Measurements from ENCODE around the gene SLC25A43. TPM values are rescaled to one million over a fixed set of nuclear protein-coding genes. Genes with fewer than 3 reads are reported as not detected.
"Not testable (repeated sequence)": the region's sequence is repeated elsewhere in the genome, so short reads cannot be mapped to it uniquely, and the experiment has no call there.

SLC25A43 gene
- total RNA-seq, 1 experiment from 2014 or later: 25.8 TPM

DNA sequence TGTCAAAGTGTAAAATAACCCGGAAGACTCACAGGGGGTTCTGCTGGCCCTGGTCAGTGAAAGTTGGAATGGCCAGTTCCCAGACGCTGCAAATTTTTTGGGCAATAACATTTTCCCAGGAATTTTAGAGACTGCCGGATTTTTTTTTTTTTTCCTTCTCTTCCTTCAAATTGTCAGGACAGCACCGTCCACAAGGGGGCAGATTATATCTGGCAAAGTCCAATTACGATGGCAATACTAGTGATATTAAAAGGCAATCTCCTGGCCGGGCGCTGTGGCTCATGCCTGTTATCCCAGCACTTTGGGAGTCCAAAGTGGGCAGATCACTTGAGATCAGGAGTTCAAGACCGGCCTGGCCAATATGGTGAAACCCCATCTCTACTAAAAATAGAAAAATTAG lies 89.6 kb downstream of the SLC25A43 start:
- Histone ChIP-seq H3K9me2 (replicated peaks; ENCODE audit: low read length) (no peaks in the 10 kb centered on the region), H3K36me3 (ENCODE audit: low read depth, low read length) (no peaks in the 10 kb centered on the region), H3K9me3 (ENCODE audit: low read length) (no peaks in the 10 kb centered on the region), H3F3A (ENCODE audit: low read length, unreplicated experiment) (no peaks in the 10 kb centered on the region), H3K27ac (ENCODE audit: low read length) (no peak overlapping the region), H4K20me1 (ENCODE audit: low read length) (no peaks in the 10 kb centered on the region), H2AFZ (ENCODE audit: low read length) (0 out of 2 replicates have a peak overlapping the region, but pooled peaks have one; percentile 48), H3K79me2 (ENCODE audit: low read length) (no peaks in the 10 kb centered on the region), H3K4me2 (ENCODE audit: low read length) (no peak overlapping the region), H3K4me3 (ENCODE audit: low read length) (no peak overlapping the region), H3K9ac (ENCODE audit: low read length) (no peak overlapping the region), H3K4me1 (ENCODE audit: insufficient read depth, low read length) (no peaks in the 10 kb centered on the region), H3K27me3 (ENCODE audit: low read length) (no peaks in the 10 kb centered on the region)
- peak; percentile 50; the same call in 1 of the 2 replicates for ATAC-seq
- no TSS peak for BruUV-seq (replicated peaks)
- intact Hi-C loops (cut with micrococcal nuclease): loop anchor here (1.0 kb wide), 1 partner anchor 24 kb away; no protein-coding TSS in a partner anchor
- ChIA-PET CTCF (interaction anchor here (1.0 kb wide), 1 partner anchor 14 kb away, joined by 5 read pairs; no protein-coding TSS in a partner anchor), POLR2A (ENCODE audit: unreplicated experiment) (no interaction called here)
- TF ChIP-seq EZH2phosphoT487 (IDR thresholded peaks at IDR 0.05; ENCODE audit: borderline replicate concordance, low read length) (no peak), EZH2 (IDR thresholded peaks at IDR 0.05; ENCODE audit: low read length, unreplicated experiment) (no peak)
- TF ChIP-seq, protein P1, sequence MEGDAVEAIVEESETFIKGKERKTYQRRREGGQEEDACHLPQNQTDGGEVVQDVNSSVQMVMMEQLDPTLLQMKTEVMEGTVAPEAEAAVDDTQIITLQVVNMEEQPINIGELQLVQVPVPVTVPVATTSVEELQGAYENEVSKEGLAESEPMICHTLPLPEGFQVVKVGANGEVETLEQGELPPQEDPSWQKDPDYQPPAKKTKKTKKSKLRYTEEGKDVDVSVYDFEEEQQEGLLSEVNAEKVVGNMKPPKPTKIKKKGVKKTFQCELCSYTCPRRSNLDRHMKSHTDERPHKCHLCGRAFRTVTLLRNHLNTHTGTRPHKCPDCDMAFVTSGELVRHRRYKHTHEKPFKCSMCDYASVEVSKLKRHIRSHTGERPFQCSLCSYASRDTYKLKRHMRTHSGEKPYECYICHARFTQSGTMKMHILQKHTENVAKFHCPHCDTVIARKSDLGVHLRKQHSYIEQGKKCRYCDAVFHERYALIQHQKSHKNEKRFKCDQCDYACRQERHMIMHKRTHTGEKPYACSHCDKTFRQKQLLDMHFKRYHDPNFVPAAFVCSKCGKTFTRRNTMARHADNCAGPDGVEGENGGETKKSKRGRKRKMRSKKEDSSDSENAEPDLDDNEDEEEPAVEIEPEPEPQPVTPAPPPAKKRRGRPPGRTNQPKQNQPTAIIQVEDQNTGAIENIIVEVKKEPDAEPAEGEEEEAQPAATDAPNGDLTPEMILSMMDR (conservative IDR thresholded peaks at IDR 0.05; ENCODE audit: low read depth, low read length): peak; percentile 64
- peak; percentile 74 for DNase-seq

DNA sequence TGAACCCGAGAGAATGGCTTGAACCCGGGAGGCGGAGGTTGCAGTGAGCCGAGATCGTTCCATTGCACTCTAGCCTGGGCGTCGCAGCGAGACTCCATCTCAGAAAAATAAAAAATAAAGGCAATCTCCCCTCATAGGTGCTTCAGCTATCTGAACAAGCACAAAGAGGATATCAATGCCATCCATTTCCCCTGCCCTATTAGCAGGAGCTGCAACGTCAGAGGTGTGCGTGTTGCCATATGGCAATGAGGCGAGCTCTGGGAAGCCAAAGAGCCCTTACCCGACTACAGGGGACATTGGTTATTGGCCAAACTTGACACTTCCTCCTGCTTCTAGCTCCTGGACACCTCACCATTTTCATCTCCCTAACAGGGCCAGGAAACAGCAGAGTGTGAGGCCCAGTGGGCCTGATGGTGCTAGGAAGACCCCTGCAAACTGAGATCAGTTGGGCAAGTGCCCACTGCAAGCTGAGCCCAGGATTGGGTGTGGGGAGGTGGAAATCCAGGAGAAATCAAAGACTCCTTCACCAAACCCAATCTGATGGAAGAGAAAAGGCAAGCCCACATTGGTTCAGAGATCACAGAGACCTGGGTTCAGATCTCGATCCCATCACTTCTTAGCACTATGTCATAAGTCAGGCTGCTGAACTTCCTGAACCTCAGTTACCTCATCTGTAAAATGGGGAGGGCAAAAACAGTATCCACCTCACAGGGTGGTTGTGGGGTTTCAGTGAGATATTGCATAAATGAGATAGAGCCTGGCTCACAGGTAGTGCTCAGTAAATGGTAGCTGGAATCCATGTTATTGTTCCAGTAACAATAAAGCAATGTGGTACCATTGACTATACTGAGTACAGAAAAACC lies 90.3 kb downstream of the SLC25A43 start:
- no peak overlapping the region for H2AFZ ChIP-seq (ENCODE audit: low read length)
- no peaks in the 10 kb centered on the region for H3K9me2 ChIP-seq (replicated peaks; ENCODE audit: low read length)
- no peak overlapping the region for H3K4me3 ChIP-seq (ENCODE audit: low read length)
- TF ChIP-seq, protein P1 (conservative IDR thresholded peaks at IDR 0.05; ENCODE audit: low read depth, low read length): no peak
- TF ChIP-seq EZH2 (IDR thresholded peaks at IDR 0.05; ENCODE audit: low read length, unreplicated experiment) (no peak), EZH2phosphoT487 (IDR thresholded peaks at IDR 0.05; ENCODE audit: borderline replicate concordance, low read length) (no peak)
- no TSS peak for BruUV-seq (replicated peaks)
- intact Hi-C loops (cut with micrococcal nuclease): no loop called here
- H3K79me2 ChIP-seq (ENCODE audit: low read length): no peaks in the 10 kb centered on the region
- no peak for DNase-seq
- no peaks in the 10 kb centered on the region for H3F3A ChIP-seq (ENCODE audit: low read length, unreplicated experiment)
- ATAC-seq: no peak
- POLR2A ChIA-PET (ENCODE audit: unreplicated experiment): no interaction called here
- no peaks in the 10 kb centered on the region for H3K27me3 ChIP-seq (ENCODE audit: low read length)
- H3K4me1 ChIP-seq (ENCODE audit: insufficient read depth, low read length): peaks cover 5% of the 10 kb centered on the region; the same call in 1 of the 2 replicates
- H3K4me2 ChIP-seq (ENCODE audit: low read length): no peak overlapping the region
- H3K9ac ChIP-seq (ENCODE audit: low read length): no peak overlapping the region
- no peaks in the 10 kb centered on the region for H3K36me3 ChIP-seq (ENCODE audit: low read depth, low read length)
- CTCF ChIA-PET: interaction anchor here (0.5 to 1.0 kb wide), 2 partner anchors 14 to 19 kb away, joined by 3 to 5 read pairs; no protein-coding TSS in a partner anchor
- H3K27ac ChIP-seq (ENCODE audit: low read length): no peak overlapping the region
- no peaks in the 10 kb centered on the region for H3K9me3 ChIP-seq (ENCODE audit: low read length)
- H4K20me1 ChIP-seq (ENCODE audit: low read length): no peaks in the 10 kb centered on the region

DNA sequence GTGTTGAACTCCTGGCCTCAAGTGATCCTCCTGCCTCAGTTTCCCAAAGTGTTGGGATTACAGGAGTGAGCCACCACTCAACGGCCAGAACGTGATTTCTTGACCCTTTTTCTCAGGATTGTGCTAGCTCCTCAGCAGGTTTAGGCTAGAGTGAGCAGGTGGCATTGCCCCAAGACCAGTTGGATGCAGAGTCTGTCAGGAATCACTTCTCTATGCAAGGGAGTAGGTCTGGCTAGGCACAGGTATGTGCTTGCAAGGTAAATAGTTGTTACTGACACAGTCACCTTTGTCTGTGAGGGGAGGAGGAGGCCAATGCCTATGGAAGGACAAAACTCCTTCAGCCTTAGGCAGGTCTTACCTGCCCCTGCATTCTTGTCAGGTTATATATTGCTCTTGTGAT lies 93.3 kb downstream of the SLC25A43 start:
- ATAC-seq: no peak
- Histone ChIP-seq H3K27ac (ENCODE audit: low read length) (no peak overlapping the region), H3K9me3 (ENCODE audit: low read length) (no peaks in the 10 kb centered on the region), H2AFZ (ENCODE audit: low read length) (no peak overlapping the region), H3K4me2 (ENCODE audit: low read length) (no peak overlapping the region), H3K9ac (ENCODE audit: low read length) (no peak overlapping the region), H3K36me3 (ENCODE audit: low read depth, low read length) (no peaks in the 10 kb centered on the region), H3K79me2 (ENCODE audit: low read length) (no peaks in the 10 kb centered on the region), H3K4me3 (ENCODE audit: low read length) (no peak overlapping the region), H4K20me1 (ENCODE audit: low read length) (no peaks in the 10 kb centered on the region), H3K27me3 (ENCODE audit: low read length) (no peaks in the 10 kb centered on the region), H3K9me2 (replicated peaks; ENCODE audit: low read length) (no peaks in the 10 kb centered on the region), H3F3A (ENCODE audit: low read length, unreplicated experiment) (no peaks in the 10 kb centered on the region), H3K4me1 (ENCODE audit: insufficient read depth, low read length) (peaks cover 19% of the 10 kb centered on the region)
- ChIA-PET POLR2A (ENCODE audit: unreplicated experiment) (no interaction called here), CTCF (interaction anchor here (0.6 kb wide), 1 partner anchor 118 kb away, joined by 5 read pairs; no protein-coding TSS in a partner anchor)
- no peak for DNase-seq
- intact Hi-C loops (cut with micrococcal nuclease): no loop called here
- TF ChIP-seq EZH2 (IDR thresholded peaks at IDR 0.05; ENCODE audit: low read length, unreplicated experiment): no peak
- TF ChIP-seq, protein P1 (conservative IDR thresholded peaks at IDR 0.05; ENCODE audit: low read depth, low read length): no peak
- TF ChIP-seq EZH2phosphoT487 (IDR thresholded peaks at IDR 0.05; ENCODE audit: borderline replicate concordance, low read length): no peak
- no TSS peak for BruUV-seq (replicated peaks)

DNA sequence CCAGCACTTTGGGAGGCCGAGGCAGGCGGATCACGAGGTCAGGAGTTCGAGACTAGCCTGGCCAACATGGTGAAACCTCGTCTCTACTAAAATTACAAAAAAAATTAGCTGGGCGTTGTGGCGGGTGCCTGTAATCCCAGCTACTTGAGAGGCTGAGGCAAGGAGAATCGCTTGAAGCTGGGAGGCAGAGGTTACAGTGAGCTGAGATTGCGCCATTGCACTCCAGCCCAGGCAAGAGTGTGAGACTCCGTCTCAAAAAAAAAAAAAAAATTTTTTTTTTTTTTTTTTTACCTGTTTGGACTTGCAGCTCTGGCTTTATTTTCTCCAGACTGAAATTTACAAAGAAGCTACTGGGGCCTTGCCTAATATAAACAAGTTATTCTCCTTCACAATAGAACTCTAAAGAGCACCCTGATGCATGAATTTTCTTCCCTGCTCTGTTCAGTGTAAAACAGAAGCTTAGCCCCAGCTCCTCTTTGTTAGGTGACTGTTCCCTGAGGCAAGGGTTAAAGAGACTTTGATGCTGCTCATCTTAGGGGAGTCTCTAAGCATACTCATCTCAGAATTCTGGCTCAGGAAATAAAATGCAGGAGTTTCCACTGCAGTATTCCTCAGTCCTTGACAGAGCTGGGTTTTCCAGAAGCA lies 94.8 kb downstream of the SLC25A43 start:
- H3F3A ChIP-seq (ENCODE audit: low read length, unreplicated experiment); CTCF ChIA-PET; BruUV-seq (replicated peaks); H3K36me3 ChIP-seq (ENCODE audit: low read depth, low read length); H4K20me1 ChIP-seq (ENCODE audit: low read length); H3K79me2 ChIP-seq (ENCODE audit: low read length); H3K9me2 ChIP-seq (replicated peaks; ENCODE audit: low read length); DNase-seq; POLR2A ChIA-PET (ENCODE audit: unreplicated experiment); H3K27me3 ChIP-seq (ENCODE audit: low read length); intact Hi-C loops (cut with micrococcal nuclease); H3K9ac ChIP-seq (ENCODE audit: low read length); H3K4me3 ChIP-seq (ENCODE audit: low read length); ATAC-seq; H3K9me3 ChIP-seq (ENCODE audit: low read length): not testable (repeated sequence)
- Histone ChIP-seq H3K4me2 (ENCODE audit: low read length) (peak overlapping the region; percentile 11), H3K27ac (ENCODE audit: low read length) (peak overlapping the region; percentile 40; the same call in 1 of the 2 replicates), H2AFZ (ENCODE audit: low read length) (peak overlapping the region; percentile 16), H3K4me1 (ENCODE audit: insufficient read depth, low read length) (peaks cover 19% of the 10 kb centered on the region)

Measured in PC-3 (cell line).